ENCODE measurements around the gene OSGIN1.

Gene OSGIN1

GRCh38 chr16:84007520-84007919 is 54.5 kb downstream of the OSGIN1 start:
- DNase-seq, result no peak

- no peak for DNase-seq
Measured at GRCh38 chr16:84007965-84008364, 54.9 kb downstream of the OSGIN1 start.

- DNase-seq, result no peak
Measured at GRCh38 chr16:84009282-84009681, 56.2 kb downstream of the OSGIN1 start.

GRCh38 chr16:84013787-84014569 is 60.9 kb downstream of the OSGIN1 start:
- DNase-seq, result peak; percentile 68

- no peak for DNase-seq
Measured at GRCh38 chr16:84014570-84015327, 61.7 kb downstream of the OSGIN1 start.

GRCh38 chr16:84015399-84015798 is 62.4 kb downstream of the OSGIN1 start:
- DNase-seq, result no peak
